ENCODE data around the gene FSHR.

FSHR gene

DNA sequence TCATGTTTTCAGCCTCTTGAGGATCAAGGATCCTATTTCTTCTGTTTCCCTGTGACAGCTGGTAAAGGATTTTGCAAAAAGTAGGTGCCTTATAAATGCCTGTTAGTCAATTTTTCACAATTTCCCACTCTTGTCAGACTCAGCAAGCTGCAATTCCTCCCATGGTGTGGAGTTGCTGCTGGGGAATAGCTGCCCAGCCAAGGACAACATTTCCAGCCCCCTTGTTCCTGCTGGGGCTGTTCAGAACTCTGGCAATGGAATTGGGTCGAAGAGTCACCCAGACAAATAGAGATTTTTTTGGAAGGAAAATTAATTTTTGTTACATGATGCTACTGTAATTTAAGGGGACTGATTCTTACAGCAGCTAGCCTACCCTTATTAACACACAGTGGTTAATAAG, 43.7 kb downstream of the FSHR start:
- DNase-seq = no peak

GRCh38 chr2:49108851-49109250, 45.5 kb downstream of the FSHR start:
- DNase-seq = no peak

DNA sequence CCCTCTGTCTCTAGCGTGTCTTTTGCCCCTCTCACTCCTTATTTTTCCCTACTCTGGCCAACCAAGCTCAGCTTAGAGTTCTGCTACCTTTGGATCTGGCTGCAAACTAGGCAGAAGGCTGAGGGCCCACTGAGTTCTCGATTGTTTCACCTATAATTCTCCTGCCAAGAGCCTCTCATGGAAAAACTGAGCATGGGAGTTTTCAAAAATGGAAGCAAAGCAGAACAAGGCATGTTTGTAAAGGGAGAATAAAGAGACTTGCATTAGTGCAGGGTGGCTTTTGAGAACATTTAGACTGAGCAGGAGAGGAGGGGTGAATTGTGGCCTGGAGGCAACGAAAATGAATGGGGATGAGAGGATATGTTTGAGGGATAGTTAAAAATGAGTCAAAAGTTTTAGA, 45.9 kb downstream of the FSHR start:
- no peak for DNase-seq

DNA sequence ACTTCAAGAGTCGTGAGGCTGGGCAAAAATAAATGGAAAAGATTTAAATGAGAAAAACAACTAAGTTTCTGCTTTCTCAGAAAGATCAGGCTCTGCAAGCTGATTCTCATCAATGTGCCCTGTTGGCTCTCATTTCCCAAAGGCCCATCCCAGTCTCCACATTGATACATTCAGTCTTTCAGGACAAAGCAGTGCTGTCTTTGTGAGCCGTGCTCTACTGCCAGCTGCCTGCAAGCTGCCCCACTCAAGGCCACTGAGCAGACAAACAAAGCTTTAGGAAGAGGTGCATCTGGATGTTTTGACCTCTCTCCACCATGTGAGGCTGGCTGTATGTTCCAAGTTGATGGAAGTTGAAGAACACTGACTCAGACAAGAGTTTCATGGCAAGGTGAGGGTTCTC, 48.8 kb downstream of the FSHR start:
- no peak for DNase-seq

DNA sequence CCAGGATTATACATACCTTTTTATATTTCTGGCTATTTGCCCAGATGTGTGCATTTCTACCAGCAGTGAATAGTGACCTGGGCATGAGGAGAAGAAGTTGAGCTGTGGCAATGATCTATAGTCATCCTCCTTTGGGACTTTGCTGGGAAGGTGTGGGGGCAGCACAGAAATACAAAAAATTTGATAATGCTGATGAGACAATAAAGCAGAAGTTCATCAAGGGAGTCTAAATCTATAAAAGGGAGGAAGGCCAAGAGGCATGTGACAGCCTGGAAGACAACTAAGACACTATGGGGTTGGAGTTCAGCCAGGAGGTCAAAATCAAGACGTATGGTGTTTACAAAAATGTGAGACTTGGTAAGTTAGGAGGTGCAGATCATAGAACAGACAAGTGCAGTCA, 52.2 kb downstream of the FSHR start:
- no peak for DNase-seq

DNA sequence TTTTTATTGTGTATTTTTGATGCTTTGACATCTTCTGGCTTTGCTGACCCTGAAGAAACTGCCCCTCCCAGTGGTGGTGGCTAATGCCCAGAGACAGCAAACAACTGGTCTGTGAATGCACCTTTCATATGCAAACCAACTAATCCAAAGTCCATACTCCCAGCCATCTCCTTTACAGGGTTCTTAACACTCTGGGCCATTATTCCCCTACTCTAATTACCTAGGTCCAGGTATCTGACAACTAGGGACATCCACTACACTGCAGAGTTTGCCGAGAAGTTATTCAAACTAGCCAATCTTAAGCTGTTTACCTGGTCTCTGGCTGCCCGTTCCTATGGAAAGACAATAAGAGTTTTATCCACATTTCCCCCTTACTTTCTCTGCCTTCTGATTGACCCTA, 73.6 kb downstream of the FSHR start:
- DNase-seq = no peak

- no peak for DNase-seq
Measured at GRCh38 chr2:49070716-49071115, 83.6 kb downstream of the FSHR start.

DNA sequence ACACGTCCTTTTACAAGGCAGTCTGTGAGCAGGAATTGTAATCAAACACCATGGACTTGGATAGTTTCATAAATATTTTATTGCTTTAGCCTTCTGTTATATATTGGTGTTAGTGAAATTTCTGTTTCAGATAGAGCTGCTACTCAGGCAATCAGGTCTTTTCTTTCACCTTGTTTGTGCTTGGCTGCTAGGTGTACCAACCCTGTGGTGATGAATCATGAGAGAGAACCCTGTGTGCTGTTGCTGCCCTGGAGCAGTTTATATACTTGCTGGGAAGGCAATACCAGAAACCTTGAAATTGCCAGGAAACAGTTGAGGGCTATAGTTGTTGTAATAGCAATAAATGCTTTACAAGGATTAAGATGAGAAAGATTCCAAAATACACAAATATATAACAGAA, 84.5 kb downstream of the FSHR start:
- DNase-seq = no peak

GRCh38 chr2:49068613-49069012, 85.7 kb downstream of the FSHR start:
- no peak for DNase-seq

DNA sequence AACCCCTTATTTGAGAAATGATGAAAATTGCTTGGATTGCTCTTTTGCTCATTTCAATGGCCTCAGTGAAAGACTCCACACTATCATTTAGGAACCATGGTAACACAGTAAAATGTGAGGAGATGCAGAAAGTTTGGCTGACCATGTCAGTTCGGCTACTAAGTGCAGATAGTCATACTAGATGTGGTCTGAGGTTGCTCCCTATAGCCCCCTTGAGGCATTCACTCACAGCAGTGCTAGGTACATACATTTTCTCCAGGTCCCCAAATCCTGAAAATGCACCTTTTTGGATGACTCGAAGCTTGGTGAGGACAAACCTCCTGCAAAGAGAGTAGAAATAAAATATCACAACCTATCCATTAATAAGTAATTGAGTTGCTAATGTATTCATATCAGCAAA, 86.3 kb downstream of the FSHR start:
- DNase-seq = no peak

- DNase-seq = no peak
Measured at GRCh38 chr2:49053156-49053555, 101.2 kb downstream of the FSHR start.

GRCh38 chr2:49050265-49050664, 104.0 kb downstream of the FSHR start:
- no peak for DNase-seq

- no peak for DNase-seq
Measured at GRCh38 chr2:49049161-49049560, 105.2 kb downstream of the FSHR start.

- DNase-seq = no peak
Measured at GRCh38 chr2:49045083-49045482, 109.2 kb downstream of the FSHR start.

- no peak for DNase-seq
Measured at GRCh38 chr2:49044350-49045079, 109.8 kb downstream of the FSHR start.

DNA sequence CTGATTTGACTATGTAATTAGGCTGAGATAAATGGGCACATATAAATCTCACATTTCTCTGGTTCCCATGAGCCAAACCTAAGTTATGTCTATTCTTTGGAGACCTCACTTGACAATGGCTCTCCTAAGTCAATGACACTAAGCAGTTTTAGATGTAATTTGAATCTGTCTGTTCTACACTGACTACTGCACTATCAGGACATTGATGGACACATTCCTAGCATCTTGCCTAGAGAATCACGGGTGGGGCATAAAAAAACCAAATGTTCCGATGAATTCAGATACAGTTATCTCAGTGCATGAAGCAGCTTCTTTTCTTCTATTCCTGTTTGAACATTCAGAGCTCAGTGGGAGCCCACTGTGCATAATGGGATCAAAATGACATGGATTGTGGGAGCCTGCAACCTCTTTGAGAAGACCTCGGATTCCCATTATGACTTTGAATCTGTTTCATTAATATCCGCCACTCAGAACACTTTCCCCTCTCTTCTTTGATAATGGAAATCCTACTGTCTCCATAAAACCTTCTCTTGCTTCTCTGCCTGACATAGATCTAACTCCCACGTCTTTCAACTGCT, 110.8 kb downstream of the FSHR start:
- no peak for DNase-seq

DNA sequence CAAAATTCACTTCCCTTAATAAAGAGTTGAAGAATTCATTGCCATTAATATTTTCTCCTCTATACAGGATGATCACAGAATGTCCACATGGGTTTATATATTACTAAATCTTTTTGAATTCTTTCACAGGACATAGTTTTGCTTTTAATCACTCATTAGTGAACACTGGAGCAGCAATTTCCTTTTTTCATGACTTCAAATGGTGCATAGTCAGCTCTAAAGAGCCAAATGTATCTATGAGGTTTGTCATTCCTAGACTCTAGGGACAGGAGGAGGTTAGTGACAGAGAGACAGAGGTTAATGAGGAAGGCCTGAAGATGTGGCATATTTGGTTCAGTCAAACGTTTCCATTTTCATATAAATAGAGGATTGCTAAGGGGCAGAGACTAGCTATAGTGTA, 111.8 kb downstream of the FSHR start:
- DNase-seq = no peak

DNA sequence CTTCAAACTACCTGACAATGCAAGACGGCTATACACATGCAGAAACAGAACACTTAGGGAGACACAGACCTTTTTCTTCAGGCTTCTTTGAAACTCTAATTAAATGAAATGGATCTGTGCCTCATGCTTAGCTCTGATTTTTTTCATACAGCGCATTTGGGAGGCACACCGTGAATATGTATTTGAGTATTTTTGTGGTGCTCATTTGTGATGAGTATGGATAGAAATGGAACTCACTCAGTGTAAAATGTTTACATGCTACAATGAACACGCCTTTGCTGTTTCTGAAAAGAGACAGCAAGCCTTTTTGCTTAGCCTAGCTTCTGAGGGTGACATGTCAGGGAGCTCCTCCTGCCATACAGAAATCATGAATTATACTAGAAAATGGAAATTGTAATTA, 113.3 kb downstream of the FSHR start:
- no peak for DNase-seq

- no peak for DNase-seq
Measured at GRCh38 chr2:49037197-49037596, 117.1 kb downstream of the FSHR start.

DNA sequence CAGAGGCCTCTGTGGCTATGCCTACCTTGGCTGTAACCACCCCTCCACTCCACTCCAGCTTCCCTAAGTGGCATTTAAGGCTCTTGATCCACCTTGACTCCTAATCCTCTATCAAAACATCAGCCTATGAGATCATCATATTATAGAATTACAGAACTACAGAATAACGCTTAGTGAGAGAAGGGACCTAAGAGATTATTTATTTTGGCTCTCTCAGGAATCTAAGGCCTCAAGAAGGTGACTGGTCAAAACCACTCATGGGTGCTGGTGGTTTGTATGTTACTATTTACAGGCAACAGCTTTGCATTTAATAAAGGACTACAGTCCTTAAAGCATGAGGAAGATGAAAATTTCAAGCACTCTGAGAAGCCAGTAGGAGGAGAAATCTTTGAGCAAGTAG, 118.8 kb downstream of the FSHR start:
- no peak for DNase-seq

- DNase-seq = no peak
Measured at GRCh38 chr2:49033394-49034185, 120.7 kb downstream of the FSHR start.

GRCh38 chr2:49032936-49033335, 121.4 kb downstream of the FSHR start:
- DNase-seq = no peak

GRCh38 chr2:49032126-49032525, 122.2 kb downstream of the FSHR start:
- DNase-seq = no peak

DNA sequence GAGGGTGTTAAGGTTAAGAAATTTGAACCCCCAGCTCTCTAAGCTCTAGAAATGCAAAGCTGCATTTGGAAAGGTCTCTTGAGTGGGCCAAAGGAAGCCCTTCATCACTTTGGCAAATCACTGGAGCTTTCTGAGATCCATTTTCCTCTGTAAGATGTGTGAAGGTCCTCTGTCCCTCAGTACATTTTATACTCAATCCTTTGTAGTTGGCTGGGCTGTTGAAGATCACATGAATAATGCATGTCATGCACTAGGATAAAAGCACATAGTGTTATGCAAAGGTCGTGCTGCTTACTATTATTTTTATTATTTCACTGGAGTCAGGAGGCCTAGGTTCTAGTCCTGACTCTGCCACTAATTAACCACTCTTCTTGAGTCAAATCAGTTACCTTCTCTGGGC, 124.9 kb downstream of the FSHR start:
- DNase-seq = no peak

Data from activated CD4-positive, alpha-beta T cell treated with anti-CD3 and anti-CD28 coated beads, Interleukin-2, amount 50 U/mL, for 1 hour (primary cell).